A673 (cell line): ENCODE measurements around the gene ZBTB38.

ENCODE experiments used
- EZH2 ChIP-seq: fragments of 200-600 bp; sonication (generic); IDR thresholded peaks from 2 replicates; pipeline ENCODE4 v1.6.1; 2017; ENCODE audit warnings: borderline replicate concordance, low read depth, mild to moderate bottlenecking, mixed read lengths, antibody characterized with exemption, low read length; ENCODE audit not compliant: poor library complexity, severe bottlenecking
- TF ChIP-seq, protein P1 (sequence below): fragments of 300-800, 200-600 bp; sonication (generic); conservative IDR thresholded peaks from 2 replicates; pipeline ENCODE4 v1.5.1; 2017; ENCODE audit warnings: low read depth, mild to moderate bottlenecking, antibody characterized with exemption, low read length, moderate library complexity, mixed read lengths

DNA sequence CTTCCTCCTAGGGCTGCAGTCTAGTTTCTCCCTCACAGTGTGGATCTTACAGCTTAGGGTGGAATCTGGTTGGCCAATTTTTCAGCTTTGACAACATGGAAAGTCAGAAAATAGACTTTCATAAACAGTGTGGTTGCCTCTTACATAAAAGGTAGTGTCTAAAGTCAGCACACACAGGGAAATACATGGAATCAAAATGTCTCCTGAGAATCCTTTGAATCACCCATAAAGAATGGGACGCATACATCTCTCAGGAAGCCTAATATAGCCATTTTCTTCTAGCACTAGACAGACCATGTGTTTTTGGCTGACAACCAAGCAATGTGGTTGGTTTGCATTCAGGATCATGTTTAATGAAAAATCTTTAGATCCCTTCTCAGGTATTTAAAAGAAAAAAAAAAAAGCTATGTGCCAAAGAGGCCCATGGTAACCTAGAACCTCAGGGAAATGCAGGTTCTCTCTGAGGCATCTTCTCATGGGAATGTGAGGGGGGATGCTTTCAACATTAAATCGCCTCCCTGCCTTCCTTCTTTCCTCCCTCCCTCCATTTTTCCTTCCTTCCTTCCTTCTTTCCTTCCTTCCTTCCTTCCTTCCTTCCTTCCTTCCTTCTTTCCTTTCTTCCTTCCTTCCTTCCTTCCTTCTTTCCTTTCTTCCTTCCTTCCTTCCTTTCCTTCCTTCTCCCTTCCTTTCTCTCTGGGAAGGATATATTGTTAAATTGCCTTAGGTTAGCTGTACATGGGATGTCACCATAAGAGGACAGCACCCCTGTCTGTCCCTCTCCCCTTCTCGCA, 34.3 kb upstream of the ZBTB38 start:
- TF ChIP-seq, protein P1, sequence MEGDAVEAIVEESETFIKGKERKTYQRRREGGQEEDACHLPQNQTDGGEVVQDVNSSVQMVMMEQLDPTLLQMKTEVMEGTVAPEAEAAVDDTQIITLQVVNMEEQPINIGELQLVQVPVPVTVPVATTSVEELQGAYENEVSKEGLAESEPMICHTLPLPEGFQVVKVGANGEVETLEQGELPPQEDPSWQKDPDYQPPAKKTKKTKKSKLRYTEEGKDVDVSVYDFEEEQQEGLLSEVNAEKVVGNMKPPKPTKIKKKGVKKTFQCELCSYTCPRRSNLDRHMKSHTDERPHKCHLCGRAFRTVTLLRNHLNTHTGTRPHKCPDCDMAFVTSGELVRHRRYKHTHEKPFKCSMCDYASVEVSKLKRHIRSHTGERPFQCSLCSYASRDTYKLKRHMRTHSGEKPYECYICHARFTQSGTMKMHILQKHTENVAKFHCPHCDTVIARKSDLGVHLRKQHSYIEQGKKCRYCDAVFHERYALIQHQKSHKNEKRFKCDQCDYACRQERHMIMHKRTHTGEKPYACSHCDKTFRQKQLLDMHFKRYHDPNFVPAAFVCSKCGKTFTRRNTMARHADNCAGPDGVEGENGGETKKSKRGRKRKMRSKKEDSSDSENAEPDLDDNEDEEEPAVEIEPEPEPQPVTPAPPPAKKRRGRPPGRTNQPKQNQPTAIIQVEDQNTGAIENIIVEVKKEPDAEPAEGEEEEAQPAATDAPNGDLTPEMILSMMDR, result no peak
- TF ChIP-seq EZH2, result no peak
